Left renal cortex interstitium (tissue), 4 donors: ENCODE results near the gene DNM2. TPM values are rescaled to one million over a fixed set of nuclear protein-coding genes. Genes with fewer than 3 reads are reported as not detected.
"Not testable (repeated sequence)": the region's sequence is repeated elsewhere in the genome, so short reads cannot be mapped to it uniquely, and the experiment has no call there.

ENCODE experiments used
- DNase-seq, 4 donors: peaks; one replicate each; pipeline ENCODE4 v3.0.0-alpha.2; 2013; ENCODE audit warnings: low read depth in 4 of 4, low spot score in 2 of 4, missing footprints in 1 of 4
- polyA plus RNA-seq, 4 donors: library from polyadenylated mRNA; unstranded; fragments of 120-200 nt; gene quantifications; one replicate each; pipeline ENCODE4 v1.2.1, GENCODE V29; 2013; ENCODE audit not compliant: insufficient read length in 4 of 4

The DNM2 gene
- polyA plus RNA-seq, 4 donors: 124 to 180 (median 138) TPM

GRCh38 chr19:10749435-10750384 is 31.8 kb downstream of the DNM2 start:
- DNase-seq: no peak

DNA sequence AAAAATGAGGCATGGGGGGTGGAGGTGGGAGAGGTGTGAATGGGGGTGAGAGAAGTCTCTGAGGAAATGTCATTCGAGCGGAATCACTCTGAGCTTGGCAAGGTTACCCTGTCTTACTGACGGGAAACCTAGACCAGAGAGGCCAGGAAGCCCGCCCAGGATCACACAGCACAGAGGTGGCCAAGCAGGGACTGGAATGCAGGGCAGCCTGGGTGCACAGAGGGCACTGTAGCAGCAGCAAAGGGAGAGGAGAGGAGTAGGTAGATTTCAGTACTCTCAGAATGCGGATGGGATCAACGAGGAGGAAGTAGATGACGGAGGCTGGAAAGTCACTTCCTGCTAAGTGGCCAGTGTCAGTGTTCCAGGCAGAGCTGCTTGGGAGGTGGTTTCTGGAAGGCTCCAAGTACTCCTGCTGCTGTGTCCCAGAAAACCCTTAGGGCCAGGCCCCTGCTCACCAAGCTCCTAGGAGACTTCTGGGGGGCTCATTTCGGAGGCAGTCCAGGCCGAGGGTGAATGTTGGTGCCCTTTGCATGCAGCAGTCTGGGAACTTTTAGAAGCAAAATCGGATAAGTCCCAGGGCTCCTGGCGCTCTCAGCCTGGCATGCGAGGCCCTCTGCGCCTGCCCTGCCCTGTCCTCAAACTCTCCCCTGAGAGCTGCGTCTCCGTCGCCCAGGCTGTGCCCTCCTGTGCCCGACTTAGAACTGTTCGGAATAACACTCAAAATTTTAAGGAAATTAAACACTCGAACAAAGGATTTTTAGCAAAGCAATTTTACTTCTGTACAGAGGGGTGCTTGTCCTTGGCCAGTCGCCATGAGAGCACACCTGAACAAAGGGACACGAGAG is 33.5 kb downstream of the DNM2 start:
- DNase-seq: no peak

DNA sequence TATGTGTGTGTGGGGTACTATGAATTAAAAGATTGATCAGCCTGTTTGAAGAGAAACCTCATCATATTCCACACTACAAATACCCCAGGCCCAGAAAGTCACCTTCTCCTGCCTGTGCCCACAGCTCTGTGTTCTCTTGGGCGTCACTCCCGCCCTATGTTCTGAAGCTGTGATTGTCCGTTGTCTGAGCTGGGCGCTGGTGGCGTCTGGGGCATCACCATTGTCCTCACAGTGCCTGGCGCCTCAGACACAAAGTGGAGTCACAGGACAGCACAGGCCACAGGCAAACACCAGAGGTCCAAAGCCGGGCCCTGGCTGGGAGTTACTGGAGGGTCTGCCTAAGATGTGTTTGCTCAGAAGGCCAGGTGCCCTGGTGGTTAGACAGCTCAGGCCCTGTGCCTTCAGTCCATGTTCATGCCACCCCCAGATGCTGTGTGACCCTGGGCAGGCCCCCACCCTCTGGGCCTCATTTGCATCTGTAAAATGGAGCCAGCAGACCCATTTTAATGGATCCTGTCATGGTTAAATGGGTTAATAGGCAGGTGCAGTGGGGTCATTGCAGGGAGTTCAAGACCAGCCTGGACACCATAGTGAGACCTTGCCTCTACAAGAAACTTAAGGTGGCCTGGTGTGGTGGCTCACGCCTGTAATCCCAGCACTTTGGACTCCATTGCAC is 34.5 kb downstream of the DNM2 start:
- no peak for DNase-seq

GRCh38 chr19:10752913-10753704 is 35.2 kb downstream of the DNM2 start:
- DNase-seq: no peak

GRCh38 chr19:10756371-10756770 is 38.5 kb downstream of the DNM2 start:
- no peak for DNase-seq

DNA sequence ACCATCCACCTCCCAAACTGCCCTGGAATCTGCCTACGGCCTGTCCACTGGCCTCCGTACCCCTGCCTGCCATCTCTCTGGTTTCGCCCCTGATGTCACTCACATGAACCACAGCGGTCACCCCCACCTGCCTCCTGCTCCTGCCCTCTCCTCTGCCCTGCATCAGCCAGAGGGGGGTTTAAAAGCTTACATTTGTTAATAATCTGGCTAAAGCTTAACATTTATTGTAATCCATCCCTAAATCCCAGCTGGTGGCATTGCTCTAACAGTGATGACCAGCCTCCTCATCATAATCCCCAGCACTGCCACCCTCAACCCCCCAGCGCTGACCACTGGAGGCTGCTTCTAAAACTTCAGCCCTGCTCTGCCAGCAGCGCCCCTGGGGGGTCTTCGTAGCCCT is 38.9 kb downstream of the DNM2 start:
- no peak for DNase-seq

- DNase-seq: not testable (repeated sequence)
Measured at GRCh38 chr19:10758050-10758449, 40.2 kb downstream of the DNM2 start.

- DNase-seq: no peak
Measured at GRCh38 chr19:10758978-10759377, 41.1 kb downstream of the DNM2 start.

- DNase-seq: no peak
Measured at GRCh38 chr19:10760273-10760944, 42.5 kb downstream of the DNM2 start.

- DNase-seq: no peak
Measured at GRCh38 chr19:10761443-10762250, 43.8 kb downstream of the DNM2 start.

DNA sequence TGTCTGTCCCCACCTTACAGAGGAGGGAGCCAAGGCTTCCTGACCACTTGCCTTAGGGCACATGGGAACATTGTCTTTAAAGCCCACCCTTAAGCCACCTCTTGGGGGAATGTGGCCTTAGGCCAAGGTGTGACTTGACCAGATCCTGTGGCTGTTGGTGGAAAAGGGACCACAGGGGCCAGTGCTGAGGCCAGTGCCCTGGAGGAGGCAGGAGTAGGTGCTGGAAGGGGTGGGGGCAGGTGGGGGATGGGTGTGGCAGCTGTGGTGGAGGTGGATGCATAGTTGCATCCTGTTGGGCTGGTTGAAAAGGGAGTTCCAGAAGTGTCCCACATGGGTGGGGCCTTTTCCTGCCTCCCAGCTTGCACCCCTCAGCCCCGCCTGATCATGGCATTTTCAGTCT is 44.8 kb downstream of the DNM2 start:
- no peak for DNase-seq

DNA sequence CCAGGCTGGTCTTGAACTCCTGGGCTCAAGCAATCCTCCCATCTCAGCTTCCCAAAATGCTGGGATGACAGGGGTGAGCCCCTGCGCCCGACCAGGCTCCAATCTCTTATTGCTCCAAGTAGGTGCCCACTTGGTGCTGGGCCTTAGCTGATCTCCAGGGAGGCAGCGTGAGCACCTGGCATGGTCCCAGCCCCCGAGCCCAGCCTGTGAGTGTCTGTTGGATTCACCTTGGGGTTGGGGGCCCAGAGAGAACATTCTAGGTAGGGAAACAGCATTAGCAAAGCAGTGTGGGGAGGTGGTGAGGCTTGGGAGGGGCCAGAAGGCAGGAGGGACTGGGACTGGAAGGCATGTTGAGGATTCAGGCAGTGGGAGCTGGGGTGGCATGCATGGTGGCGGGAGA is 45.5 kb downstream of the DNM2 start:
- no peak for DNase-seq

GRCh38 chr19:10763828-10764339 is 46.0 kb downstream of the DNM2 start:
- DNase-seq: no peak

DNA sequence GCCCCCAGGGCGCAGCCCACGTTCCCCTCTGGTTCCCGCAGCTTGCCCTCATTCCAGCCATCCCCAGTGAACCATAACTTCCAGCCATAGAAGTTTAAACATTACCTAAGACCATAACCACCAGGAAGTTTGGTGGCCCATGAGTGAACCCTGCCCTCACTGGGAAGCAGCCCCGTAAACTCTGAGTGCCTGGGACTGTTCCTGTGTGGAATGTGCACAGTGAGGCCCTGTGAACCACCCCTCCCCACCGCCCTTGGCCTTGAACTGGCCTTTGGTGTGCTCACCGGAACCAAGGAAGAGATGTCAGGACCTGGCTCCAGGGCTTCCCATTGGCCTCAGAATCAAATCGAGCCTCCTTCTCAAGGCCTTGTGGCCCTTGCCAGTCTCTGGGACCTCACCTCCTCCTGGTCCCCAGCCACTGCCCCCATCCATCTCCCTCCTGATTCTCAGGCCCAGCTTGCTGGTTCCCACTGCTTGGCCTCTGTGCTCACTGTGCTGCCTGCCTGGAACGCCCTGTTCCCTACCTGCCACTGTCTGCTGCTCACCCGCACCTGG is 46.5 kb downstream of the DNM2 start:
- peak in 1 of 4 donors; percentile 62 for DNase-seq

DNA sequence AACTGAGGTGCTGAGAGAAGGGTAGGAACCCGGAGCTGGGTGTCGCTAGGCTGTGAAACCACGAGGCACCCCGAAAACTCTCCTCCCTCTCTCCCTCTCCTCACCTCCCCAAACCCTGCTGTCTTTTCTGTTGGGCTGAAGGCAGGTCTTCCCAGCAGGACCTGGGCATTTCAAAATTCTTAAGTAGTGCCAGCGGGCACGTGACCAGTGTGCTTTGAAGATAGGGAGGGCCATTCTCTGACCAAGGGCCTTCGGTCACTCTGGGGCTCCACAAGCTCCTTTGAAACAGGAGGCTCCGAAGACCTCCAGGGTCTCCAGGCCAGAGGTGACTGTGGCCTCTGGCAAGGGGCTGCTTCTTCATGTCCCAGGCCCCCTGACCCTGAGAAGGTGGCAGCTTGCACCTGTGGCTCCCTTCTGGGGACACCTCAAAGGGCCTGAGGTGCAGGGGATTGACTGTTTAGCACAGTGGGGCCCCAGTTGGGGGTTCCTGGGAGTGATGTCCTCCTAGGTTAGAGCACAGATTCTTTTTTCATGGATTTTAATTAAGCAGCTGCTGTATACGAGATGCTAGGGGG is 48.3 kb downstream of the DNM2 start:
- no peak for DNase-seq

- DNase-seq: no peak
Measured at GRCh38 chr19:10766671-10767201, 48.9 kb downstream of the DNM2 start.

DNA sequence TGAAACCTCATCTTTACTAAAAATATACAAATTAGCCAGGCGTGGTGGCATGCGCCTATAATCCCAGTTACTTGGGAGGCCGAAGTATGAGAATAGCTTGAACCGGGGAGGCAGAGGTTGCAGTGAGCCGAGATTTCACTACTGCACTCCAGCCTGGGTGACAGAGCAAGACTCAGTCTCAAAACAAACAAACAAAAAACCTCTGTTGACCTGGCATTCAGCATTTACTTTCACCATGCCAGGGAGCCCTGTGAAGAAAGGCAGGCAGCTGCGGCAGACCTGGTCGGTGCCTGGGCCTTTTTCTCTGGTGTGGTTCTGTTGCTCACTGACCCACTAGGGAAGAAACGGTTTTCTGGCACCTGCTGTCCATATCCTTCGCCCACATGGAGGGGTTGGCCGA is 49.8 kb downstream of the DNM2 start:
- no peak for DNase-seq

DNA sequence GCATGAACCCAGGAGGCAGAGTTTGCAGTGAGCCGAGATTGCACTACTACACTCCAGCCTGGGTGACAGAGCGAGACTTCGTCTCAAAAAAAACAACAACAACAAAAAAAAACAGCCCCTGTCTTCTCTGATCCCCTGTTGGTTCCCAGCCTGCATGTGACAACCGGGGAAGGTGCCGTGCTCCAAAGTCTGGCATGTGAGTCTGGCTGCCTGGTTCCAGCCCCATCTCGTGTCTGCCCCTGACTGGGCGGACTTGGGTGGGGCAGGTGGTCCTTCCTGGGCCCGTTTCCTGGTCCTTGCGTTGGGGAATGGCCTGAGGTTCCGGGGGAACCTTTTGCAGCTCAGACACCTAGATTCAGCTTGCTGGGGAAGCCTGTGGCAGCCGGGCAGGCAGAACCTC is 50.5 kb downstream of the DNM2 start:
- DNase-seq: no peak
